ENCODE data around the gene THBS4. TPM values are rescaled to one million over a fixed set of nuclear protein-coding genes. Genes with fewer than 3 reads are reported as not detected.
A peak's percentile ranks its signal among the peaks of the same experiment; 100 is the strongest.

The THBS4 gene
- total and polyA plus RNA-seq, 12 donors, result 41.1 to 180 (median 67.5) TPM

DNA sequence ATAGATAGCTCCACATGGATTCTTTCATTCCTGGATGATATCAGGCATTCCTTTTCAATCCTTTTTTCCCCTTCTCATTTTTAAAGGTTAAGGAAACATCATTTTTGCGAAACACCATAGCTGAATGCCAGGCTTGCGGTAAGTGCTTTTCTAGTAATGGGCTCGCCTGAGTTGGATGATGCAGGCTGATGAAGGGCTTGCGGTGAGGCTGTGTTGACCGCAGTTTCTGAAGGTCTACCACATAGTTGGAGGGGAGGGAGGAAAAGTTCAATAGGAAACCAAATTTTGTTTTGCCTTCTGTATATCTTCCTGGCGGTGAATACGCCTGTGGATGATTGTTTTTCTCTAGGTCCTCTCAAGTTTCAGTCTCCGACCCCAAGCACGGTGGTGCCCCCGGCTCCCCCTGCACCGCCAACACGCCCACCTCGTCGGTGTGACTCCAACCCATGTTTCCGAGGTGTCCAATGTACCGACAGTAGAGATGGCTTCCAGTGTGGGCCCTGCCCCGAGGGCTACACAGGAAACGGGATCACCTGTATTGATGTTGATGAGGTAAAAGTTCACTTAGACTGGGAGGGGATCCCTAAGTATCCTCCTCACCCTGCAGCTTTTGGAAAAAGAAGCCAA is 24.3 kb downstream of the THBS4 start:
- no peaks in the 10 kb centered on the region for H3K27me3 ChIP-seq
- H3K4me1 ChIP-seq, result peaks cover 0 to 13% (median 0%) of the 10 kb centered on the region in 9 donors
- DNase-seq (no peak), ATAC-seq (no peak)
- TF ChIP-seq, protein P1, sequence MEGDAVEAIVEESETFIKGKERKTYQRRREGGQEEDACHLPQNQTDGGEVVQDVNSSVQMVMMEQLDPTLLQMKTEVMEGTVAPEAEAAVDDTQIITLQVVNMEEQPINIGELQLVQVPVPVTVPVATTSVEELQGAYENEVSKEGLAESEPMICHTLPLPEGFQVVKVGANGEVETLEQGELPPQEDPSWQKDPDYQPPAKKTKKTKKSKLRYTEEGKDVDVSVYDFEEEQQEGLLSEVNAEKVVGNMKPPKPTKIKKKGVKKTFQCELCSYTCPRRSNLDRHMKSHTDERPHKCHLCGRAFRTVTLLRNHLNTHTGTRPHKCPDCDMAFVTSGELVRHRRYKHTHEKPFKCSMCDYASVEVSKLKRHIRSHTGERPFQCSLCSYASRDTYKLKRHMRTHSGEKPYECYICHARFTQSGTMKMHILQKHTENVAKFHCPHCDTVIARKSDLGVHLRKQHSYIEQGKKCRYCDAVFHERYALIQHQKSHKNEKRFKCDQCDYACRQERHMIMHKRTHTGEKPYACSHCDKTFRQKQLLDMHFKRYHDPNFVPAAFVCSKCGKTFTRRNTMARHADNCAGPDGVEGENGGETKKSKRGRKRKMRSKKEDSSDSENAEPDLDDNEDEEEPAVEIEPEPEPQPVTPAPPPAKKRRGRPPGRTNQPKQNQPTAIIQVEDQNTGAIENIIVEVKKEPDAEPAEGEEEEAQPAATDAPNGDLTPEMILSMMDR (IDR thresholded peaks at IDR 0.05), result no peak
- 97% methylated on average over 18 of the region's 18 CpGs for WGBS, 2 donors
- no peak overlapping the region for H3K4me3 ChIP-seq
- intact Hi-C loops (cut with DNase I), result no loop called here
- no peaks in the 10 kb centered on the region for H3K9me3 ChIP-seq
- peaks cover 0 to 60% (median 4%) of the 10 kb centered on the region in 9 donors for H3K36me3 ChIP-seq
- H3K27ac ChIP-seq, result no peak overlapping the region

DNA sequence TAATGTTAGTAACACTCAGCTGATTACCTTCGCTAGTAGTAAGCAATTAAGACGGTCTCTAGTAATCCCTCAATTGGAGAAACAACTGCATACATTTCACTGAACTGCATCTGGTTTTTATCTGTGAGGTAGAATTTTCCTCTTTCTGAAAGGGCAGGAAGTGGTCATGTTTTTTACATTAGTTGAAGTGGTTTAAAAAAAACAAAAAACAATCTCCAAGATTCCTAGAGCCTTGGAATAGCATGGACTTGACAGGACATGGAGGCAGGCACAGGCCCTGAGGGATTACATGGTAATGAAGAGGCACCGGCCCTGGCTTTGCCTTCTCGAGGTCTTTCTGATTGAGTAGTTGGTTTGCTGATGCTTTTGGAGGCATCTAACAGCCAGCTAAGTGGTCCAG is 25.8 kb downstream of the THBS4 start:
- WGBS, 2 donors, result 52 to 62% methylated on average over 4 of the region's 4 CpGs
- peaks cover 0 to 13% (median 0%) of the 10 kb centered on the region in 9 donors for H3K4me1 ChIP-seq
- no peaks in the 10 kb centered on the region for H3K9me3 ChIP-seq
- H3K27ac ChIP-seq, result no peak overlapping the region
- intact Hi-C loops (cut with DNase I), result no loop called here
- no peaks in the 10 kb centered on the region for H3K27me3 ChIP-seq
- TF ChIP-seq, protein P1 (IDR thresholded peaks at IDR 0.05), result no peak
- H3K4me3 ChIP-seq, result no peak overlapping the region
- DNase-seq, result no peak
- H3K36me3 ChIP-seq, result peaks cover 0 to 66% (median 4%) of the 10 kb centered on the region in 9 donors
- peak in 1 of 8 donors; percentile 19 for ATAC-seq

DNA sequence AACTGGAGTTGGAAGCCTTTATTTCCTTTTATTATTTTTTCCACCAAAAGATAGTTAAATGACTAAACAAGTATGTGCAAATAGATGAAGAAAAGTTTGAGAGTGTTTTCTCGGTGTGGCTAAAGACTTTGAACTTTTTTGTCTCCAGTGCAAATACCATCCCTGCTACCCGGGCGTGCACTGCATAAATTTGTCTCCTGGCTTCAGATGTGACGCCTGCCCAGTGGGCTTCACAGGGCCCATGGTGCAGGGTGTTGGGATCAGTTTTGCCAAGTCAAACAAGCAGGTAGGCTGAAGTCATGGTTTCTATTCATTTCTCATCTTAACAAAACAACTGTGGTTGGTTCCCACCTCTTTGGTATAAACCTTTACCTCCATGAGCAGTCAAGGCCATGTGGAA is 26.4 kb downstream of the THBS4 start:
- ATAC-seq (no peak), DNase-seq (no peak)
- Histone ChIP-seq H3K4me1 (peaks cover 0 to 13% (median 0%) of the 10 kb centered on the region in 9 donors), H3K9me3 (no peaks in the 10 kb centered on the region), H3K27ac (no peak overlapping the region), H3K36me3 (peaks cover 0 to 66% (median 5%) of the 10 kb centered on the region in 9 donors), H3K27me3 (no peaks in the 10 kb centered on the region), H3K4me3 (no peak overlapping the region)
- intact Hi-C loops (cut with DNase I), result no loop called here
- TF ChIP-seq, protein P1 (IDR thresholded peaks at IDR 0.05), result no peak
- 96% methylated on average over 4 of the region's 4 CpGs for WGBS, 2 donors

DNA sequence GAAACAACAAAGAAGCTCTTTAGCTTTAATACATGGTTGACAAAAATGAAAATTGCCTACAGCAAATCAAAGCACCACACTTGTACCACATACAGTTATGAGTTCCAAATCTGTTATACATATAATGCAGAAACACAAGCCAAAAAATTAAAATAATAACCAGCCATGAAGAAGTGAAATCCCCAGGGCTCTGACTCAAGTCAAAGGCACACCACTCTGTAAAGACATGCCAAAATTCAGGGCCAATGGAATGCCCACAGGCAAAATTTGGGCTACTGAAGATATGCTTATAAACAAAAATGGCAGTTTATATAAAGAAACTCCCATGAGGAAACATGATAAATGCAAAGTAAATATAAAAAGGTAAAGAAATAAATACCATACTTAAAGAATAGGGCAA is 29.0 kb downstream of the THBS4 start:
- no peaks in the 10 kb centered on the region for H3K9me3 ChIP-seq
- no peak overlapping the region for H3K4me3 ChIP-seq
- H3K27me3 ChIP-seq, result no peaks in the 10 kb centered on the region
- peaks cover 0 to 18% (median 3%) of the 10 kb centered on the region in 9 donors for H3K4me1 ChIP-seq
- TF ChIP-seq, protein P1 (IDR thresholded peaks at IDR 0.05), result no peak
- ATAC-seq (no peak), DNase-seq (no peak)
- peaks cover 0 to 61% (median 5%) of the 10 kb centered on the region in 9 donors for H3K36me3 ChIP-seq
- H3K27ac ChIP-seq, result no peak overlapping the region
- intact Hi-C loops (cut with DNase I), result no loop called here
